Measurements from ENCODE around the gene CYP4X1. TPM values are rescaled to one million over a fixed set of nuclear protein-coding genes. Genes with fewer than 3 reads are reported as not detected.

Gene CYP4X1
- total RNA-seq, 1 experiment from 2014 or later = not detected

DNA sequence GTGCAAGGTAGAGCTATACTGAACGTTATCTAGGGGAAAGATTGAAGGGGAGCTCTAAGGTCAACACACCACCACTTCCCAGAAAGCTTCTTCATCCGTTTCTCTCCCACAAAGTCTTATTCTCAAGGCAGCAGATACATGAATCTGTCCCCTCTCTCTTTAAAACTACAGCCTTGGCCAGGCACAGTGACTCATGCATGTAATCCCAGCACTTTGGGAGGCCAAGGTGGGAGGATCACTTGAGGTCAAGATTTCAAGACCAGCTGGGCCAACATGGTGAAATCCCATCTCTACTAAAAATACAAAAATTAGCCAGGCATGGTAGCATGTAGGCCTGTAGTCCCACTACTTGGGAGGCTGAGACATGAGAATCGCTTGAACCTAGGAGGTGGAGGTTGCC lies 8.1 kb downstream of the CYP4X1 start:
- Histone ChIP-seq H3K36me3 (ENCODE audit: insufficient read depth, low read length, poor library complexity, severe bottlenecking) (no peaks in the 10 kb centered on the region), H3K27ac (ENCODE audit: low read depth, low read length, poor library complexity, severe bottlenecking) (no peak overlapping the region), H3K9me3 (ENCODE audit: low read depth, low read length, poor library complexity, severe bottlenecking) (no peaks in the 10 kb centered on the region), H3K4me1 (ENCODE audit: insufficient read depth, low read length, poor library complexity, severe bottlenecking) (no peaks in the 10 kb centered on the region), H3K27me3 (replicated peaks; ENCODE audit: insufficient read depth, low read depth, low read length, poor library complexity) (peaks cover 48% of the 10 kb centered on the region), H3K4me3 (ENCODE audit: low read depth, low read length, poor library complexity, severe bottlenecking) (no peak overlapping the region)
- no TSS peak for BruUV-seq (replicated peaks)
- intact Hi-C loops (cut with micrococcal nuclease; ENCODE audit: unreplicated experiment) = no loop called here
- CTCF ChIA-PET = no interaction called here
- no peak for DNase-seq (ENCODE audit: low spot score)
- TF ChIP-seq, protein P1, sequence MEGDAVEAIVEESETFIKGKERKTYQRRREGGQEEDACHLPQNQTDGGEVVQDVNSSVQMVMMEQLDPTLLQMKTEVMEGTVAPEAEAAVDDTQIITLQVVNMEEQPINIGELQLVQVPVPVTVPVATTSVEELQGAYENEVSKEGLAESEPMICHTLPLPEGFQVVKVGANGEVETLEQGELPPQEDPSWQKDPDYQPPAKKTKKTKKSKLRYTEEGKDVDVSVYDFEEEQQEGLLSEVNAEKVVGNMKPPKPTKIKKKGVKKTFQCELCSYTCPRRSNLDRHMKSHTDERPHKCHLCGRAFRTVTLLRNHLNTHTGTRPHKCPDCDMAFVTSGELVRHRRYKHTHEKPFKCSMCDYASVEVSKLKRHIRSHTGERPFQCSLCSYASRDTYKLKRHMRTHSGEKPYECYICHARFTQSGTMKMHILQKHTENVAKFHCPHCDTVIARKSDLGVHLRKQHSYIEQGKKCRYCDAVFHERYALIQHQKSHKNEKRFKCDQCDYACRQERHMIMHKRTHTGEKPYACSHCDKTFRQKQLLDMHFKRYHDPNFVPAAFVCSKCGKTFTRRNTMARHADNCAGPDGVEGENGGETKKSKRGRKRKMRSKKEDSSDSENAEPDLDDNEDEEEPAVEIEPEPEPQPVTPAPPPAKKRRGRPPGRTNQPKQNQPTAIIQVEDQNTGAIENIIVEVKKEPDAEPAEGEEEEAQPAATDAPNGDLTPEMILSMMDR (conservative IDR thresholded peaks at IDR 0.05; ENCODE audit: low read depth, low read length) = no peak
- TF ChIP-seq EZH2 (IDR thresholded peaks at IDR 0.05; ENCODE audit: borderline replicate concordance, low read depth, low read length, poor library complexity, severe bottlenecking) = no peak
- POLR2A ChIA-PET (ENCODE audit: low non-redundant PET) = no interaction called here

GRCh38 chr1:47036764-47037163 lies 13.3 kb downstream of the CYP4X1 start:
- Histone ChIP-seq H3K4me3 (ENCODE audit: low read depth, low read length, poor library complexity, severe bottlenecking) (no peak overlapping the region), H3K9me3 (ENCODE audit: low read depth, low read length, poor library complexity, severe bottlenecking) (no peaks in the 10 kb centered on the region), H3K36me3 (ENCODE audit: insufficient read depth, low read length, poor library complexity, severe bottlenecking) (no peaks in the 10 kb centered on the region), H3K27ac (ENCODE audit: low read depth, low read length, poor library complexity, severe bottlenecking) (no peak overlapping the region), H3K27me3 (replicated peaks; ENCODE audit: insufficient read depth, low read depth, low read length, poor library complexity) (peaks cover 80% of the 10 kb centered on the region), H3K4me1 (ENCODE audit: insufficient read depth, low read length, poor library complexity, severe bottlenecking) (no peaks in the 10 kb centered on the region)
- TF ChIP-seq, protein P1 (conservative IDR thresholded peaks at IDR 0.05; ENCODE audit: low read depth, low read length) = no peak
- no peak for TF ChIP-seq EZH2 (IDR thresholded peaks at IDR 0.05; ENCODE audit: borderline replicate concordance, low read depth, low read length, poor library complexity, severe bottlenecking)
- POLR2A ChIA-PET (ENCODE audit: low non-redundant PET) = no interaction called here
- no peak for DNase-seq (ENCODE audit: low spot score)
- CTCF ChIA-PET = no interaction called here
- no TSS peak for BruUV-seq (replicated peaks)
- intact Hi-C loops (cut with micrococcal nuclease; ENCODE audit: unreplicated experiment) = no loop called here

- peaks cover 18% of the 10 kb centered on the region for H3K27me3 ChIP-seq (replicated peaks; ENCODE audit: insufficient read depth, low read depth, low read length, poor library complexity)
- no peaks in the 10 kb centered on the region for H3K9me3 ChIP-seq (ENCODE audit: low read depth, low read length, poor library complexity, severe bottlenecking)
- no peak for TF ChIP-seq EZH2 (IDR thresholded peaks at IDR 0.05; ENCODE audit: borderline replicate concordance, low read depth, low read length, poor library complexity, severe bottlenecking)
- TF ChIP-seq, protein P1 (conservative IDR thresholded peaks at IDR 0.05; ENCODE audit: low read depth, low read length) = no peak
- intact Hi-C loops (cut with micrococcal nuclease; ENCODE audit: unreplicated experiment) = no loop called here
- no peaks in the 10 kb centered on the region for H3K36me3 ChIP-seq (ENCODE audit: insufficient read depth, low read length, poor library complexity, severe bottlenecking)
- no peak overlapping the region for H3K4me3 ChIP-seq (ENCODE audit: low read depth, low read length, poor library complexity, severe bottlenecking)
- CTCF ChIA-PET = no interaction called here
- H3K4me1 ChIP-seq (ENCODE audit: insufficient read depth, low read length, poor library complexity, severe bottlenecking) = no peaks in the 10 kb centered on the region
- no TSS peak for BruUV-seq (replicated peaks)
- H3K27ac ChIP-seq (ENCODE audit: low read depth, low read length, poor library complexity, severe bottlenecking) = no peak overlapping the region
- DNase-seq (ENCODE audit: low spot score) = no peak
- POLR2A ChIA-PET (ENCODE audit: low non-redundant PET) = no interaction called here
Measured at GRCh38 chr1:47059376-47059775, 35.9 kb downstream of the CYP4X1 start.

Data from A673 (cell line).